ENCODE data around the gene AVPR2.

- TF ChIP-seq CTCF (IDR thresholded peaks at IDR 0.05) = no peak
- no peak for TF ChIP-seq POLR2A (IDR thresholded peaks at IDR 0.05)
Measured at GRCh38 chrX:153887385-153887784, 17.1 kb upstream of the AVPR2 start.
